Mesothelial cell of epicardium (in vitro differentiated cells): ENCODE results near the gene PHYKPL. TPM values are rescaled to one million over a fixed set of nuclear protein-coding genes. Genes with fewer than 3 reads are reported as not detected.

Source experiments
- DNase-seq, 2 experiments: peaks; one replicate each; pipeline ENCODE4 v3.0.0; 2021; ENCODE audit warnings: low spot score in 2 of 2; ENCODE audit not compliant: unreplicated experiment in 2 of 2
- H3K27ac Mint-ChIP-seq: 2 replicates; pipeline ENCODE4 v1.8.0; 2021; ENCODE audit warnings: mixed read lengths
- H3K27me3 Mint-ChIP-seq: 2 replicates; pipeline ENCODE4 v1.8.0; 2021; ENCODE audit warnings: low read depth, mixed read lengths
- H3K36me3 Mint-ChIP-seq: 2 replicates; pipeline ENCODE4 v1.8.0; 2021; ENCODE audit warnings: mixed read lengths
- H3K4me1 Mint-ChIP-seq: 2 replicates; pipeline ENCODE4 v1.8.0; 2021; ENCODE audit warnings: mixed read lengths
- H3K4me3 Mint-ChIP-seq: 2 replicates; pipeline ENCODE4 v1.8.0; 2021; ENCODE audit warnings: mild to moderate bottlenecking, moderate library complexity, mixed read lengths
- H3K9me3 Mint-ChIP-seq: 2 replicates; pipeline ENCODE4 v1.8.0; 2021; ENCODE audit warnings: mixed read lengths
- total RNA-seq: library from RNA; stranded (reverse); gene quantifications from 3 replicates; pipeline ENCODE4 v1.2.1, GENCODE V29; 2021
- TF ChIP-seq, protein P1 (sequence below): fragments of 200-600 bp; sonication (generic); IDR thresholded peaks from one replicate; pipeline ENCODE4 v1.5.0; 2021; ENCODE audit warnings: antibody characterized with exemption; ENCODE audit not compliant: unreplicated experiment

Gene PHYKPL
- total RNA-seq, 1 donor from 2014 or later = 137 TPM

DNA sequence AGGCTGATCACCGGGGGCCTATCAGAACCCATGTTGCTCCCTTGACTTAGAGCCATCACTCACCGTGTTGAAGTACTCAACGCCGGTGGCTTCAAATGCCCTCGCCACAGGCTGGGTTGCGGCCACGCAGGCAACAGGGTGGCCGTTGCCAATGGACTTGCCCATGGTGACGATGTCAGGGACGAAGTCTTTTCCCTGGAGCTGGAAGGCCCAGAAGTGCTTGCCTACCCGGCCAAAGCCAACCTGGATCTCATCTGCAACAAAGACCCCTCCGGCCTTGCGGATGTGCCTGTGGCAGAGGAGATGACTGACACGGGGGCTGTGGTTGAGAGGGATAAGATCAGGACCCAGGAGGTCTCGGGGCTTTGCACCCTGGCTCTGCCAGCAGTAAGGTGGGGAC lies 10.3 kb downstream of the PHYKPL start:
- Mint-ChIP-seq H3K36me3 (peaks cover 31% of the 10 kb centered on the region), H3K9me3 (peaks cover 3% of the 10 kb centered on the region), H3K27ac (no peak overlapping the region), H3K4me1 (peaks cover 2% of the 10 kb centered on the region), H3K4me3 (no peak overlapping the region), H3K27me3 (no peaks in the 10 kb centered on the region)
- TF ChIP-seq, protein P1, sequence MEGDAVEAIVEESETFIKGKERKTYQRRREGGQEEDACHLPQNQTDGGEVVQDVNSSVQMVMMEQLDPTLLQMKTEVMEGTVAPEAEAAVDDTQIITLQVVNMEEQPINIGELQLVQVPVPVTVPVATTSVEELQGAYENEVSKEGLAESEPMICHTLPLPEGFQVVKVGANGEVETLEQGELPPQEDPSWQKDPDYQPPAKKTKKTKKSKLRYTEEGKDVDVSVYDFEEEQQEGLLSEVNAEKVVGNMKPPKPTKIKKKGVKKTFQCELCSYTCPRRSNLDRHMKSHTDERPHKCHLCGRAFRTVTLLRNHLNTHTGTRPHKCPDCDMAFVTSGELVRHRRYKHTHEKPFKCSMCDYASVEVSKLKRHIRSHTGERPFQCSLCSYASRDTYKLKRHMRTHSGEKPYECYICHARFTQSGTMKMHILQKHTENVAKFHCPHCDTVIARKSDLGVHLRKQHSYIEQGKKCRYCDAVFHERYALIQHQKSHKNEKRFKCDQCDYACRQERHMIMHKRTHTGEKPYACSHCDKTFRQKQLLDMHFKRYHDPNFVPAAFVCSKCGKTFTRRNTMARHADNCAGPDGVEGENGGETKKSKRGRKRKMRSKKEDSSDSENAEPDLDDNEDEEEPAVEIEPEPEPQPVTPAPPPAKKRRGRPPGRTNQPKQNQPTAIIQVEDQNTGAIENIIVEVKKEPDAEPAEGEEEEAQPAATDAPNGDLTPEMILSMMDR = no peak
- no peak for DNase-seq

DNA sequence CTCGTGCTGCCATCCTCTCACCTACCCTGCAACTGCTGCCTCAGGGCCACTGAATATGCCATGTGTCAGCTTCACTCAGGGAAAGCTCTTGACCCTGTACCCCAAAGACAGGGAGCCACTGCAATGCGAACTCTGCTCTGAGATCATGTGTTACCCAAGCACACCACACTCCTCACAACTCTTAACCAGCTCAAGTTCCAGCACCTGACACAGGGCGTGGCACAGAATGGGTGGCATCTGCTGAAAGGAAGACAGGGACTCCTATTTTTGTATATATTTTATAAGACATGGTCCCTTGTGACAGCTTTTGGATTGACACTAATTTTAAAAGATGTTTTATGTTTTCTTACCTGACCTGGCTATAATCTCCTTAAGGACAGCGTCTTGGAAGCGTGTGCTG lies 10.7 kb downstream of the PHYKPL start:
- no peaks in the 10 kb centered on the region for H3K27me3 Mint-ChIP-seq
- peaks cover 26% of the 10 kb centered on the region for H3K36me3 Mint-ChIP-seq

DNA sequence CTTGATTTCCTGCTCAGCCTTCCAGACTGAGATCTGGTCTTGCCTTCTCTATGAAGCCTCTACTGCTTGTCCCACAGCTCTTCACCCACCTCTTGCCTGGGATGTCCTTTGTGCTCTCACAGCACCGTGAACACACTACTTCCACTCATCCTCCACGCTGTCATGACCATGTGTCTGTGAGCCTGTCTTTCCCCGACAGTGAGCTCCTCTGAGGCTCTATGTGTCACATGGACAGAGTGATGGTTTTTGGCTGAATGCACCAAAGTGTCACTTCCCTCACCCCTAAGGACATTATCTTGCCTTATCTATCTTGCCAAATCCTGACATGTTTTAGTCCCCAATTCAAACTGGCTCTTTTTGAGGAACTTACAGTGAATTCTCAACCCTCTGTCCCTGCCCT lies 11.3 kb downstream of the PHYKPL start:
- no peak for DNase-seq
- H3K36me3 Mint-ChIP-seq = peaks cover 24% of the 10 kb centered on the region
- H3K27ac Mint-ChIP-seq = no peak overlapping the region
- no peak overlapping the region for H3K4me3 Mint-ChIP-seq
- TF ChIP-seq, protein P1 = no peak
- no peaks in the 10 kb centered on the region for H3K9me3 Mint-ChIP-seq
- no peaks in the 10 kb centered on the region for H3K27me3 Mint-ChIP-seq
- peaks cover 2% of the 10 kb centered on the region for H3K4me1 Mint-ChIP-seq

More for the DNA sequence above, 10.7 kb downstream of the PHYKPL start:
- no peak for DNase-seq
- Mint-ChIP-seq H3K4me1 (peaks cover 2% of the 10 kb centered on the region), H3K9me3 (no peaks in the 10 kb centered on the region), H3K27ac (no peak overlapping the region), H3K4me3 (no peak overlapping the region)
- TF ChIP-seq, protein P1 = no peak

DNA sequence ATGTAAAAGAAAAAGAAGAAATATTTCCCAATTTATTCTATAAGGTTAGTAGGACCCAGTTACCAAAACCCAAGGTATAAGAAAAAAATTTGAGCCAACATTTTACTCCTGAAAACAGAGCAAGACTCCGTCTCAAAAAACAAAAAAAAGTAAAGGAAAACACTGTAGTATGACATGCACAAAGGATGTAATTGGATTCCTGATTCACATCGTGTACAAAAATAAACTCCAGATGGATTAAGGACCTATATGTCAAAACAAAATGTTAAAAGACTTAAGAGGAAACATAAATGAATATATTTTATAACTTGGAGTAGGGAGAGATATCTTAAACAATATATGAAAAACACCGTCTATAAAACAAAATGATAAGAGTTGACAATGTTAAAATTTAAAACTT lies 13.8 kb downstream of the PHYKPL start:
- Mint-ChIP-seq H3K4me3 (no peak overlapping the region), H3K36me3 (peaks cover 24% of the 10 kb centered on the region), H3K4me1 (peaks cover 2% of the 10 kb centered on the region), H3K27me3 (no peaks in the 10 kb centered on the region), H3K27ac (peak overlapping the region; percentile 30), H3K9me3 (no peaks in the 10 kb centered on the region)
- no peak for DNase-seq
- TF ChIP-seq, protein P1 = no peak

DNA sequence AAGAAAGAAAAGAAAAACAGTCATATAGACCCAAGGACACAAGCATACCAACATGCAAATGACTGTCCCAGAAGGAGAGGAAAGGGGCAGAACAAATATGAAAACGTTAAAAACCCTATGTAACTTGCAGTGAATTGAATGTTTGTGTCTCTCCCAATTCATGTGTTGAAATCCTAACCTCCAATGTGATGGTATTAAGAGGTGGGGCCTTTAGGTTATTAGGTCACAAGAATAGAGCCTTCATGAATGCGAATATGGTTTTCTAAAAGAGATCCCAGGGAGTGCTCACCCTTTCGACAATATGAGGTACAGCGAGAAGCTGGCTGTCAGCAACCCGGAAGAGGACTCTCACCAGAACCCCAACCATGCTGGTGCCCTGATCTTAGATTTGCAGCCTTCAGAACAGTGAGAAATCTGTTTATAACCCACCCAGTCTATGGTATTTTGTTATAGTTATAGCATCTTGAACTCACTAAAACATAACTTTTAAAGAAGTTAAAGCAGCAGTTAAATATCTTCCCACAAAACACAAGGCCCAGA lies 14.3 kb downstream of the PHYKPL start:
- Mint-ChIP-seq H3K4me1 (peaks cover 2% of the 10 kb centered on the region), H3K27me3 (no peaks in the 10 kb centered on the region), H3K4me3 (no peak overlapping the region), H3K36me3 (peaks cover 25% of the 10 kb centered on the region), H3K9me3 (no peaks in the 10 kb centered on the region), H3K27ac (peak overlapping the region; percentile 30)
- DNase-seq = no peak
- TF ChIP-seq, protein P1 = no peak

DNA sequence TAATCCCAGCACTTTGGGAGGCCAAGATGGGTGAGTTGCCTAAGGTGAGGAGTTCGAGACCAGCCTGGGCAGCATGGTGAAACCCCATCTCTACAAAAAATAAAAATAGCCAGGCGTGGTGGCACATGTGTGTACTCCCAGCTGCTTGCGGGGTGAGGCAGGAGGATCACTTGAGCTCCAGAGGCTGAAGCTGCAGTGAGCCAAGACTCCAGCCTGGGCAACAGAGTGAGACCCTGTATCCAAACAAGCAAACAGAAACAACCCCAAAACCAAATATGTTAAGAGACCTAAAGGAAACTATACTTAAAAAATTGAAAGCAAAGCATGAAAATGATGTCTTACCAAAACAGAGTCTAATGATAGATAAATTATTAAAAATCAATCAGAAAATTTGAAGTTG lies 15.8 kb downstream of the PHYKPL start:
- no peak for DNase-seq
- peaks cover 23% of the 10 kb centered on the region for H3K36me3 Mint-ChIP-seq
- no peak overlapping the region for H3K4me3 Mint-ChIP-seq
- H3K27me3 Mint-ChIP-seq = no peaks in the 10 kb centered on the region
- no peak overlapping the region for H3K27ac Mint-ChIP-seq
- H3K9me3 Mint-ChIP-seq = no peaks in the 10 kb centered on the region
- TF ChIP-seq, protein P1 = no peak
- peaks cover 2% of the 10 kb centered on the region for H3K4me1 Mint-ChIP-seq
